GM18861 (cell line): ENCODE results near the gene DHCR7.
A peak's percentile ranks its signal among the peaks of the same experiment; 100 is the strongest.

Experiments
- ATAC-seq: cut with Tn5 transposase; IDR thresholded peaks from one replicate; pipeline ENCODE4 v1.9.1; 2021; ENCODE audit not compliant: unreplicated experiment

The DHCR7 gene

DNA sequence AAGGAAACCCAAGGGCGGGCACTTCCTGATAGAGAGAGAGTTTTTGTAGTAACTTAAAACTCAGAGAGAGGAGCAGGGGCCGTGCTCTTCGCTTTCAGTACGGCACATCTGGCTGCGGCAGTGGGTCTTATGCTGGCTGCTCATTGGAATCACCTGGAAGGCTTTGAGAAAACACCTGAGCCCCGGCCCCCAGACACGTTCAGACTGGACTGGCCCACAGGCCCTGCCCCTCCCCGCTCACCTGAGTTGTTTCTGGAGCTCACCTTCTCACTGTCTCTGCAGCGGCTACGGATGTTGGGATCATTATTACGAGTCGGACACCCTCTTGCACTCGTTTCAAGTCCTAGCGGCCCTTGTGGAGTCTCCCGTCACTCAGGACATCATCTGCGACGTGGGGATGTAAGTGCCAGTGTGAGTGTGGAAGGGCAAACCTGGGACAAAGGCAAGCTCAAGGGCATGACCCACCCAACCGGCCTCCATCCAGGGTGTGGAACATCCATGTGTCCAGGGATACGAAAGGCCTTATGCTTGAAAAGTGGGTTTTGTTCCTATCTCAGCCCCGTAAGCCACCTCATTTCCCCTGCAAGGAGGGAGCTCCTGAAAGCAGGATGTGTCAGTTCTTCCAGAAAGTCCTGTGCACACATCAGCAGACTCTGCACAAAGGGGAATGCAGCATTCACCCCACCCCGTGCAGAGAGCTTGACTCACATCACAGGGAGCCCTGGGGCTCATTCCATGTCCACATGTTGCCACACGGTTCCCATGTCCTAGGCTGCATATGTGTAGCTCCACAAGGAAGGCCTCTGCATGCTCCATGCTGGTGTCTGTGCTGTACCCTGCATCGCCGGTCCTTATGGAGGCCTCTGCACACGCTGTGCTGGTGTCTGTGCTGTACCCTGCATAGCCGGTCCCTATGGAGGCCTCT is 10.2 kb upstream of the DHCR7 start:
- ATAC-seq, result no peak

- no peak for ATAC-seq
Observed at GRCh38 chr11:71456831-71457230, 8.6 kb upstream of the DHCR7 start.

DNA sequence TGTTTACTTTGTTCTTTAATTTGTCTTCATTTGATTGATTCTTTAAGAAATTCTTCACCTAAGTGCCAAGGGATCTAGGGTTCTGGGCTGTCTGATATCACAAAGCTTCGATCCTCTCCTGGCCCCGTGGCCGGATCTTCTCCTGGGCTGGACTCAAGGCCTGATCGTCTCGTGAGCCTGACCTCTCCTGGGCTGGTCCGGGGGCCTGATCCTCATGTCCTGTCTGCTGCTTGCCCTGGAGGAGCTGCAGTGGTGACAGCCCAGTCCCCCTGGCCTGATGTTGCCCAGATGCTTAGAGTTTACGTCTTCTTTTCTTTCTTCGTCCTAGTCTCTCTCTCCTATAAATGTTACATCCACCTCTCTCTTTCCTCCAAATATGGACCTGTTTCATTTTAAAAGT is 8.1 kb upstream of the DHCR7 start:
- ATAC-seq, result no peak

GRCh38 chr11:71454470-71455113 is 6.4 kb upstream of the DHCR7 start:
- no peak for ATAC-seq

DNA sequence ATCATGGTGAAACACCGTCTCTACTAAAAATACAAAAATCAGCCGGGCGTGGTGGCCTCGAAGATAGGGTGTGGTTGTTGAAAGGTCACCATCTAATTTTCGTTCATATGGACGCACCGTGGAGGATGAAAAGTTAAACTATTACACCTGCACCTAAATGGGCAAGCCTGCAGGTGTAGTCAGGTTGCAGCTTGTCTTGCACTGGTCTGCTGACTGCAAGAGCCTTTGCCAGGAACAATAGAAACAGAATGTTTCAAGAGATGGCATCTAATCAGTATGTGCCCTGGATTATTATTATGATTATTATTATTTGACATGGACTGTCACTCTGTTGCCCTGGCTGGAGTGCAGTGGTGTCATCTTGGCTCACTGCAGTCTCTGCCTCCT is 5.7 kb upstream of the DHCR7 start:
- ATAC-seq, result no peak

DNA sequence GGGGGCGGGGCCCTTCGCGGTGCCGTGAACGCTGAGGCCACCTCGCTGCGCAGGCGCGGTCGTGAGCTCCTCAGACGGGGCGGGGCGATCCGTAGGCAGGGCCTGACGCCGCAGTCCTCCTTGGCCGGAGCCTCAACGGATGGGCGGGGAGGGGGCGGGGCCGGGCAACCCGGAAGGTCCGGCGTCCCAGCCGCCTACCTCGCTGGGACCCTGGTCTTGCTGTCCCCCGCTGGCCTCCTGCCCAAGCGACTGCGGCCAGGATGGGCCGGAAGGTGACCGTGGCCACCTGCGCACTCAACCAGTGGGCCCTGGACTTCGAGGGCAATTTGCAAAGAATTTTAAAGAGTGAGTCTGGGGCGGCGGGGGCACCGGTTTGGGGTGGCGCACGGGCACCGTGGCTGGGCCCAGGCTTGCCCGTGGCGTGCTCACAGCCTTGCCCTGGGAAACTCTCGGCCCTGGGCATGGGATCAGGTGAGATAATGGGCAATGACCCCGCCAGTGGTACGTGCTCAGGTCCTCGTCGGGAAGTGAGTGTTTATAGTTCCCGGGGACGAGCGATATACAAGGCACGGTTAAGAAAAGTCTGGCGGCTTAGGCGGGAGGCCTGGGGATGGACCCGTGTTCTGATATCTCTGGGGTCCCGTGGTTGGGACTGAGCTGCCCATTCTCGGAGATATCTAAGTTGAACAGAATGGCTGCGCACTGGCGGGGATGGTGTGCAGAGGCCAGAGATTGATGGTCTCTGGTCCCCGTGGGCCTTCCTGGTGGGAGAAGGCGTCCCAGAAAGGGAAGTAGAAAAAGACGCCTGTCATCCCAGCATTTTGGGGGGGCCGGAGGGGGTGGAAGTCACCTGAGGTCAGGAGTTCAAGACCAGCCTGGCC is 5.1 kb upstream of the DHCR7 start, which contains the start of gene NADSYN1:
Gene NADSYN1 (plus strand): TSS at position 167 of the 881 bp plus-strand sequence. CDS start 94 bp downstream, at position 261.
- ATAC-seq, result peak; percentile 26

- no peak for ATAC-seq
Observed at GRCh38 chr11:71452199-71453036, 4.2 kb upstream of the DHCR7 start.

DNA sequence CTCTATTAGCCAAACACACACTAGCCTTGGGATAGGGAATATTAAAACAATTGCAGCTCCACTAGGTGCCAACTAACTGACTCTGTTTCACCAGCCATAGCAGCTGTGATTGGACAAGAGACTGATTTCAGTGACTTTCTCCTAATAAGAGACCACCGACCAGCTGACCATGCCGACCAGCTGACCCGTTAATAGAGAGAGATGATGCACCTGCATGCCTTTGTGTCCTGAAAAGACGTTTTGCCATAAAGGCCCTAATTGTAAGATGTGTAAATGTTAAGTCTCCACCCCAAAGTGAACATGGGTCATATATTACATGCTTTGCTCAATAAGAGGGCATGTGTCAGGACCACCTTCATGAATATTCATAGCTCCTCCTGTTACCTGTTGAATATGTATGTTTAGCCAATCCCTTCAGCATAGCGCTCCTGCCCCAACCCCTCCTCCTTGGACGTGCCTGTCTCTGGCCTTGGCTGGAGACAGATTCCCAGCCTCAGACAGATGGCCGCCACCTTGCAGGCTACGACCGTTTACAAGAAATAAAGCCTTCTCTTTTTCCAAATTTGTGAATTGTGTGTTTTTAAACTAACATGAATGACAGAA is 3.5 kb upstream of the DHCR7 start:
- no peak for ATAC-seq

DNA sequence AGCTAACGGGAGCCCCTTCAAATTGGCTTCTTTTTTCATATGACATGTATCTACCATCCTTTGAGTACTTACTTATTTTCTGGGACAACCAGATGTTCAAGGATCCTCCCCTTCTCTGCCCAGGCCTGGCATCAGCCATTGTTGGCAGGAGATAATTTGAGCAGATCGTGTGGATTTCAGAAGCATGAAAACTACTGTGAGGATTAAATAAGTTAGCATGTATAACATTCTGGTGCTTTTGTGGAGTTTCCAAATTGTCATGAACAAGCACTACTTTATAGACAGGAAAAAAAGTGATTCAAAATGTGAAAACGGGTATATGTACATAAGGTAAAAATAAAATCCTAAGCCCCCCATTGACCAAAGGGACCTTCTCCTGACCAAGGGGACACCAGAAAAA is 2.7 kb upstream of the DHCR7 start:
- ATAC-seq, result no peak

GRCh38 chr11:71450507-71450906 is 2.3 kb upstream of the DHCR7 start:
- ATAC-seq, result no peak

DNA sequence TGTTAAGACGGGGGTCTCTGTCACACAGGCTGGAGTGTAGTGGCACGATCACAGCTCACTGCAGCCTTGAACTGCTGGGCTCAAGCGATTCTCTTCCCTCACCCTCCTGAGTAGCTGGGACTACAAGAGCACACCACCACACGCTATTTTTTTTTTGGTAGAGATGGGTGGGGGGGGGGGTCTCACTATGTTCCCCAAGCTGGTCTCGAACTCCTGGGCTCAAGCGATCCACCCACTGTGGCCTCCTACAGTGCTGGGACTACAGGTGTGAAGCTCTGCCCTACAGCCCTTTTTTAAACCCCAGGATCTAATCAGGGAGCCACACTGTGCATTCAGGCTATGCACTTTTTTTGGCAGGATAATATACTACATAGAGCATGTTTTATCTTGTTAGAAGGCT is 1.4 kb upstream of the DHCR7 start:
- ATAC-seq, result no peak

DNA sequence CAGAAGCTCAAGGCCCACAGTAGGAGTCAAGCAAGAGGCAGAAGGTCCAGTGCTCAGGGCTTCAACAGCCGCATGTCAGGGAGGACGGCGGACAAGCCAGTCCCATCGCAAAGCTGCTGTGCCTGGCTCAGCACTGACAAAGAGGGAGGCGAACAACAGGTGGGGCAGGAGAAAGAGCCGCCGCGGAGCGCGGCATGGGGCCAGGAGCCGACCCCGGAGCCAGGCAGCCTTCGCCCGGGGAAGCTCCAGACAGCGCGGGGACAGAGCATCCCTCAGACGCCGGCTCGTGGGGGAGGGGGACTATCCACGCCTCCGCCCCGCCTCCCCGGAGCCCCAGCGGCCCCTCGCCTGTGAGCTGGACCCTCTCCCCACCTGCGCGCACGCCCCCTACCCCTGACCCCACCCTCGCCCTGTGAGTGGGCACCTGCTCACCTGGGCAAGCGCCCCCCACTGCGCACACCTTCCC is 369 bp downstream of the DHCR7 start:
- no peak for ATAC-seq

- no peak for ATAC-seq
Observed at GRCh38 chr11:71446942-71447688, 1.1 kb downstream of the DHCR7 start.

GRCh38 chr11:71446150-71446549 is 2.0 kb downstream of the DHCR7 start:
- ATAC-seq, result no peak

GRCh38 chr11:71444811-71445210 is 3.4 kb downstream of the DHCR7 start:
- no peak for ATAC-seq

DNA sequence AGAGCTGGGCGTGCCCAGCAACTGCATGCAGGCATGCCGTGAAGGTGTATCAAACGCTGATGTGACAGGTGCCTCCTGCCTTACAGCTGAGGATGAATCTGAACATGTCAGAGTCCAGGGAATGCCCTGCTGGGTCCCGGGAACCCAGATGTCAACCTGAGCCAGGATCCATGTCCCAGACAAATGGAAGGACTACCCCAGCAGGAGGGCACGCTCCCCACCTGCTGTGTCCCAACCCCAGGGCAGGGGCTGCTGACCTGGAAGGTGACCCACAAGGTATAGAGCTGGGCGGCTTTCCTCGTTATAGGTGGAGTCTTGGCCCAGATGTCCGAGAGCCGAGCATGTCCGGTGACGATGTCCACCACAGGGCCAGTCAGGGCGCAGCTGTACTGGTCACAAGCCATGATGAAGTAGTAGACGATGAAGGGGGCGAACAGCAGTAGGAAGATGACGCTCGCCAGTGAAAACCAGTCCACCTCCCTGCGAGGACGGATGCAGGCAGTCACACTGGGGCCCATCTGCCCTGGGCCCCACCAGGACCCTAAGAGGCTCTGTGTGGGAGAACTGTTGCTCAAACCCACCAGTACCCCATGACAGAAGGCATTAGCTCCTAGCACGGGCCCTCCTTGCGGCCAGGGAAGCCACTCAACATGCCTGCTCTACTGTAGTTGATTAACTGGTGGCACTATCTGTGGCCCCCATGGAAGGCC is 4.3 kb downstream of the DHCR7 start:
- no peak for ATAC-seq

DNA sequence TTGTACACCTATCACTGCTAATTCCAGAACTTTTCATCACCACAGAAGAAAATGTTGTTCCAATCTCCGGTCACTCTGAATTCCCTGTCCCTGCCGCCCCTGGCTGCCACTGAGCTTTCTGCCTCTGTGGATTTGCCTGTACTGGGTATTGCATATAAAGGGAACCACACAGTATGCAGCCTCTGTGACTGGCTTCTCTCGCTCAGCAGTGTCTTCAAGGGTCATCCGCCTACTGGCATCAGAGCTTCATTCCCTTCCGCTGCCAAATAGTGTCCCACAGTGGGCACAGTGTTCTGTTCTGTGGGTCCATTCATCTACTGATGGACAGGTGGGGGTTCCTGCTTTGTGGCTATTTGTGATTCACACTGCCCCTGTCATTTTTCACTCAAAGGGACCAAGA is 5.3 kb downstream of the DHCR7 start:
- no peak for ATAC-seq

DNA sequence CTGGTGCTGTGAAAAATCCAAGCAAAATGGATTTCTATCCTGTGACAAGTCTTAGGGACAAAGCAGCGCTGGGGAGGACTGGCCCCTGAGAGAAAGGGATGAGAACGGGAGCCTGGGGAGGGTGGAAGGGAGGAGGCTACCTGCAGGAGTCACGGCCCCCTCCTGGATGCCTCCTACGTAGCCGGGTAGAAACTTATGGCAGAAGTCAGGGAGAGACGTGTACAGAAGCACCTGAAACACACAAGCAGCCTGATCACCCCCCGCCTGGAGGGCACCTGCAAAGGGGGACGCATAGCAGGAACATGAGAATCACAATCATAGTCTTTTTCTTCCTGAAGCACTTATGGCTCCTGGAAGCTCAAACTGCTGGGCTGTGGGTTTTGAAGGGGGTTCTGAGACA is 6.1 kb downstream of the DHCR7 start:
- no peak for ATAC-seq

DNA sequence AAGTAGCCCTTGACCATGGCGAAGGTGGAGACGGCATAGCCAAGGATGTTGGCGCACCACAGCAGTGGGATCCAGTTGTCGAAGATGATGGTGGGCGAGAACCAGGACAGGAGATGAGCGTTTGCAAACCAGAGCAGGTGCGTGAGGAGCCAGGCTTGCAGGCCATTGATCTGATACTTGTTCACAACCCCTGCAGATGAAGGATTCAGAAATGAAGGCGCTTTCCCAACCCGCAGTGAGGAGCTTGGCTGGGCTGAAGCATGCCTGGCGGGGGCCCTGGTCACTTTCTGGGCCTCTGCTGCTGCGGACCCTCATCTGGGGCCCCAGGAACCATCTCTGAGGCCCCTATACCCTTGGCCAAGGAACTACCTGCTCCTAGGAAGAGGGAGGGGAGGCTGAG is 6.9 kb downstream of the DHCR7 start:
- ATAC-seq, result no peak
